Measurements from ENCODE around the gene QRSL1. TPM values are rescaled to one million over a fixed set of nuclear protein-coding genes. Genes with fewer than 3 reads are reported as not detected.

The QRSL1 gene
- total RNA-seq, 4 donors from 2014 or later, result 2.4 to 17.3 (median 12.6) TPM

DNA sequence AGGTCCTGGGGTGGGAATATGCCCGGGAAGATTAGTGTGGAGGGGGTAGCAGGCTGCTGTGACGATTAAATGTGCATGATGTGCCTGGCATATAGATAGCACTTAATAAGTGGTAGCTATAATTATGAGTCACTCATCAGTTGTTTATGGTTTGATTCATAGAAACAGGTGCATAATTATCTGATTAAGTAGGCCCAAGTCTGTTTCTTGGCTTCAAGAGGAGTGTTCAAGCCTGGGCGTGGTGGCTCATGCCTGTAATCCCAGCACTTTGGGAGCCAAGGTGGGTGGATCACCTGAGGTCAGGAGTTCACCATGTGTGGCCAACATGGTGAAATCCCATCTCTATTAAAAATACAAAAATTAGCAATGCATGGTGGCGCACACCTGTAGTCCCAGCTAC is 74.9 kb downstream of the QRSL1 start:
- Histone ChIP-seq H3K36me3 (no peaks in the 10 kb centered on the region), H3K9me3 (peaks cover 3 to 9% of the 10 kb centered on the region in 2 donors), H3K27ac (no peak overlapping the region), H3K4me1 (peaks cover 0 to 8% (median 0%) of the 10 kb centered on the region in 4 donors), H3K4me3 (no peak overlapping the region), H3K27me3 (no peaks in the 10 kb centered on the region)
- DNase-seq, result no peak
- WGBS, 2 donors (ENCODE audit: low coverage in 1 of 2), result 84 to 92% methylated on average over 2 to 4 of the region's 4 CpGs
- intact Hi-C loops (cut with DNase I; ENCODE audit: low total_unique reads) (no loop called here), in situ Hi-C loops (cut with MboI; ENCODE audit: low pct_ligation_motif_present in 1 of 4, low pct_unique_long_range_greater_than_20kb in 1 of 4, low sequenced_read_pairs in 3 of 4) (no loop called here)
- no peak for TF ChIP-seq POLR2A (IDR thresholded peaks at IDR 0.05)
- no peak for TF ChIP-seq EP300 (IDR thresholded peaks at IDR 0.05; ENCODE audit: low read depth)
- TF ChIP-seq, protein P1, sequence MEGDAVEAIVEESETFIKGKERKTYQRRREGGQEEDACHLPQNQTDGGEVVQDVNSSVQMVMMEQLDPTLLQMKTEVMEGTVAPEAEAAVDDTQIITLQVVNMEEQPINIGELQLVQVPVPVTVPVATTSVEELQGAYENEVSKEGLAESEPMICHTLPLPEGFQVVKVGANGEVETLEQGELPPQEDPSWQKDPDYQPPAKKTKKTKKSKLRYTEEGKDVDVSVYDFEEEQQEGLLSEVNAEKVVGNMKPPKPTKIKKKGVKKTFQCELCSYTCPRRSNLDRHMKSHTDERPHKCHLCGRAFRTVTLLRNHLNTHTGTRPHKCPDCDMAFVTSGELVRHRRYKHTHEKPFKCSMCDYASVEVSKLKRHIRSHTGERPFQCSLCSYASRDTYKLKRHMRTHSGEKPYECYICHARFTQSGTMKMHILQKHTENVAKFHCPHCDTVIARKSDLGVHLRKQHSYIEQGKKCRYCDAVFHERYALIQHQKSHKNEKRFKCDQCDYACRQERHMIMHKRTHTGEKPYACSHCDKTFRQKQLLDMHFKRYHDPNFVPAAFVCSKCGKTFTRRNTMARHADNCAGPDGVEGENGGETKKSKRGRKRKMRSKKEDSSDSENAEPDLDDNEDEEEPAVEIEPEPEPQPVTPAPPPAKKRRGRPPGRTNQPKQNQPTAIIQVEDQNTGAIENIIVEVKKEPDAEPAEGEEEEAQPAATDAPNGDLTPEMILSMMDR (IDR thresholded peaks at IDR 0.05), result no peak
- no peak for TF ChIP-seq POLR2AphosphoS5 (IDR thresholded peaks at IDR 0.05)

- Histone ChIP-seq H3K4me3 (no peak overlapping the region), H3K4me1 (peaks cover 0 to 8% (median 0%) of the 10 kb centered on the region in 4 donors), H3K9me3 (peaks cover 3 to 9% of the 10 kb centered on the region in 2 donors), H3K36me3 (no peaks in the 10 kb centered on the region), H3K27ac (no peak overlapping the region), H3K27me3 (no peaks in the 10 kb centered on the region)
- intact Hi-C loops (cut with DNase I; ENCODE audit: low total_unique reads) (no loop called here), in situ Hi-C loops (cut with MboI; ENCODE audit: low pct_ligation_motif_present in 1 of 4, low pct_unique_long_range_greater_than_20kb in 1 of 4, low sequenced_read_pairs in 3 of 4) (no loop called here)
- no peak for TF ChIP-seq EP300 (IDR thresholded peaks at IDR 0.05; ENCODE audit: low read depth)
- TF ChIP-seq, protein P1 (IDR thresholded peaks at IDR 0.05), result no peak
- no peak for TF ChIP-seq POLR2A (IDR thresholded peaks at IDR 0.05)
- TF ChIP-seq POLR2AphosphoS5 (IDR thresholded peaks at IDR 0.05), result no peak
- WGBS, 2 donors (ENCODE audit: low coverage in 1 of 2), result 92 to 95% methylated on average over 6 of the region's 6 CpGs
- no peak for DNase-seq
These were observed 75.8 kb downstream of the QRSL1 start for GRCh38 chr6:106705156-106705555.

GRCh38 chr6:106710580-106710979 is 81.2 kb downstream of the QRSL1 start:
- WGBS, 2 donors (ENCODE audit: low coverage in 1 of 2), result 50 to 84% methylated on average over 1 of the region's 1 CpG
- Histone ChIP-seq H3K9me3 (no peaks in the 10 kb centered on the region), H3K4me1 (peaks cover 0 to under 1% (median under 1%) of the 10 kb centered on the region in 4 donors), H3K4me3 (no peak overlapping the region), H3K36me3 (no peaks in the 10 kb centered on the region), H3K27ac (no peak overlapping the region), H3K27me3 (no peaks in the 10 kb centered on the region)
- DNase-seq, result no peak
- intact Hi-C loops (cut with DNase I; ENCODE audit: low total_unique reads) (no loop called here), in situ Hi-C loops (cut with MboI; ENCODE audit: low pct_ligation_motif_present in 1 of 4, low pct_unique_long_range_greater_than_20kb in 1 of 4, low sequenced_read_pairs in 3 of 4) (no loop called here)
- TF ChIP-seq, protein P1 (IDR thresholded peaks at IDR 0.05), result no peak
- TF ChIP-seq POLR2AphosphoS5 (IDR thresholded peaks at IDR 0.05) (no peak), POLR2A (IDR thresholded peaks at IDR 0.05) (no peak), EP300 (IDR thresholded peaks at IDR 0.05; ENCODE audit: low read depth) (no peak)

GRCh38 chr6:106714281-106714680 is 84.9 kb downstream of the QRSL1 start:
- intact Hi-C loops (cut with DNase I; ENCODE audit: low total_unique reads) (no loop called here), in situ Hi-C loops (cut with MboI; ENCODE audit: low pct_ligation_motif_present in 1 of 4, low pct_unique_long_range_greater_than_20kb in 1 of 4, low sequenced_read_pairs in 3 of 4) (no loop called here)
- no peaks in the 10 kb centered on the region for H3K27me3 ChIP-seq
- no peaks in the 10 kb centered on the region for H3K36me3 ChIP-seq
- H3K4me1 ChIP-seq, result peaks cover 0 to 21% (median 10%) of the 10 kb centered on the region in 4 donors
- no peak overlapping the region for H3K4me3 ChIP-seq
- H3K9me3 ChIP-seq, result no peaks in the 10 kb centered on the region
- TF ChIP-seq POLR2A (IDR thresholded peaks at IDR 0.05) (no peak), EP300 (IDR thresholded peaks at IDR 0.05; ENCODE audit: low read depth) (no peak), POLR2AphosphoS5 (IDR thresholded peaks at IDR 0.05) (no peak)
- TF ChIP-seq, protein P1 (IDR thresholded peaks at IDR 0.05), result no peak
- no peak overlapping the region for H3K27ac ChIP-seq
- DNase-seq, result no peak
- 40 to 74% methylated on average over 1 to 2 of the region's 2 CpGs for WGBS, 2 donors (ENCODE audit: low coverage in 1 of 2)
